HG03280 (cell line): ENCODE results near the gene EIPR1.

Source experiments
- ATAC-seq: cut with Tn5 transposase; IDR thresholded peaks from one replicate; pipeline ENCODE4 v1.9.1; 2021; ENCODE audit warnings: mild to moderate bottlenecking, moderate library complexity; ENCODE audit not compliant: unreplicated experiment

Gene EIPR1

GRCh38 chr2:3223080-3223923, 154.3 kb downstream of the EIPR1 start:
- peak; percentile 75 for ATAC-seq

DNA sequence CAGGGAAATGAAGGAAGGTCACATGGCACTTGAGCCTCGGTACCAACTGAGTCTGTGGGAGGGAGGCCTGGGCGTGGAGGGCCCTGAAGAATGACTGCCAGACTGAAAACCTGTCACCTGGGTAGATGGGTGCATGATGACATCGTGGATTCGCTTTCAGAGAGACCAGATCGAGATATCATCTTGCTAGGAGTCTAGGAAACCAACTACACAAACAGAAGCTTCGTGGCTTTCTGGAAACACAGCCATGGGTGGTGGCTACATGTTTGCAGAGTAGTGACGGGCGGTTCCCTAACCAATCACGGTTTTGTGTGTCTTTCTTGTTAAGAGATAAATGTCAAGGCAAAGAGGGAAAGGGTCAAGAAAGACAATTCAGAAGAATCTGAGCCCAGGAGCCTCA, 155.0 kb downstream of the EIPR1 start:
- ATAC-seq, result peak; percentile 78

DNA sequence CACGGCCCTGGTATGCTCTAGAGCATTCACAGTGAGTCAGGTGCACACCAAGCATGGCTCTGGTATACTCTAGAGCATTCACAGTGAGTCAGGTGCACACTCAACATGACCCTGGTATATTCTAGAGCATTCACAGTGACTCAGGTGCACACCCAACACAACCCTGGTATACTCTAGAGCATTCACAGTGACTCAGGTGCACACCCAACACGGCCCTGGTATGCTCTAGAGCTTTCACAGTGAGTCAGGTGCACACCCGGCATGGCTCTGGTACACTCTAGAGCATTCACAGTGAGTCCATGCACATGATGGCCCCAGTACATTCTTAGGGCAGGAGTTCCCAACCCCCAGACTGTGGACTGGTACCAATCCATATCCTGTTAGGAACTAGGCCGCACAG, 158.1 kb downstream of the EIPR1 start:
- no peak for ATAC-seq

DNA sequence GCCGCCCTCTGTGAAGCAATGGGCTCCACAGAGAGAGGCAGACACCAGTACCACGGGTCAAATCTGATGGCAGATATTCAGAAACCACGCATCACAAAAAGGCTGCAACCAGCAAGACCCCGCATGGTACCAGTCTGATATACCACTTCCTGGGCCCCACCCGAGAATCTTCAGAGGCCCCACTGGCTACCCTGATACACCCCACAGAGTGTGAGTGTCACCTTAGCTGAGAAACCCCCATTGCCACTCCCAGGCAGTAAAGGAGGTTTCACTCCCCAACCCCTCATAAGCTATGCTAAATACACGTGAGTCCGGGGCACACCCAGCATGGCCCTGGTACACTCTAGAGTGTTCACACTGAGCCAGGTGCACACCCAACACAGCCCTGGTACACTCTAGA, 160.0 kb downstream of the EIPR1 start:
- no peak for ATAC-seq

GRCh38 chr2:3216841-3217495, 160.7 kb downstream of the EIPR1 start:
- ATAC-seq, result no peak

GRCh38 chr2:3214806-3215404, 162.7 kb downstream of the EIPR1 start:
- no peak for ATAC-seq

DNA sequence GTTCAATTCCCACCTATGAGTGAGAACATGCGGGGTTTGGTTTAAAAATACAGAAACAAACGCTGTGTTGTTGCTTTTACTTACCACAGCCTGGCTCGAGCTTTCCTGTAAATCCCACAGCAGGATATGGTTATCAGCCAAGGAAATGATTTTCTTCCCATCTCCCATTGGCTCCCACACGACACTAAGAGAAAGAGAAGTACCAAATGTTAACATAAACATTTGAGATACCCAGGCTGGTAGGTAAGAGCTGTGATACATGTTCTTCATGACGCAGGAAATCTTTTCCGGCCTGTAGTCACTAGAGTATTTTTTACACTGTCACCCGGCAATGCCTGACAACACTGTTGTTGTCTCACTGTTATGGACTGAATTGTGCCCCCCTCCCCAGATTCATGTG, 163.6 kb downstream of the EIPR1 start:
- ATAC-seq, result no peak

GRCh38 chr2:3212984-3213383, 164.6 kb downstream of the EIPR1 start:
- ATAC-seq, result no peak

- ATAC-seq, result no peak
Measured at GRCh38 chr2:3212061-3212362, 165.6 kb downstream of the EIPR1 start.

- ATAC-seq, result no peak
Measured at GRCh38 chr2:3211256-3212060, 166.2 kb downstream of the EIPR1 start.

- no peak for ATAC-seq
Measured at GRCh38 chr2:3210257-3210656, 167.4 kb downstream of the EIPR1 start.

GRCh38 chr2:3209258-3209657, 168.4 kb downstream of the EIPR1 start:
- no peak for ATAC-seq

DNA sequence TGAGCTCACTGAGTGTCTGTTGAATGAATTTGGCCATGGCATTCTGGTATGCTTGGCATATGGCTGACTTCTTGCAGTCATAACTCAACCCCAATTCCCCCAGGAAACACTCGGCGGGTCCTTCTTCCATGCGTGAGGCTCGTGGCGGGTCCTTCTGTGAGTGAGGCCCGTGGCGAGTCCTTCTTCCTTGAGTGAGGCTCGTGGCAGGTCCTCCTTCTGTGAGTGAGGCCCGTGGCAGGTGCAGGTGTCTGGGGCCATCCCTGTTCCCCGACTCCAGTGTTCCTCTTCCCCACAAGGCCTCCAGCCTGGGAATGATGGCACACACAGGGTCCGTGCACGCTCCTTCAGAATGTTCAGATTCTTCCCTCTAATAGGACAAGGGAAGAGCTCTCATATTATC, 169.0 kb downstream of the EIPR1 start:
- ATAC-seq, result no peak

GRCh38 chr2:3208179-3208578, 169.4 kb downstream of the EIPR1 start:
- no peak for ATAC-seq

DNA sequence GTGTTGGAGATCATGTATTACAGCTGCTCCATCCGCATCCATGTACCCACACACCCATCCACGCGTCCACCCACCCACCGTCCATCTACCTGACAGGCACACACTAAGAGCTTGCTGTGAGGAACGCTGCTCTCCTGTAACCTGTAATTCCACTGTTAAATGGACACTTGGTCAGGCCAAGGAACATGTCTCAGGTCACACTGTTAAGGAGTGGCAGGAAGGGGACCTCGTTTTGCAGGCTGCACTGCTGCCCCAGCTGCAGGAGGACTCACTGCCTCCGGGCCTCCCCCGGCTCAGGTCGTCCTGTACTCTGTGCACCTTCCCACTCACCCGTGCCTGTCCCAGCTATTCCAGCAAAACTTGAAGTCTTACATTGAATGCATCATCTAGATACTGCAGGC, 170.5 kb downstream of the EIPR1 start:
- no peak for ATAC-seq

DNA sequence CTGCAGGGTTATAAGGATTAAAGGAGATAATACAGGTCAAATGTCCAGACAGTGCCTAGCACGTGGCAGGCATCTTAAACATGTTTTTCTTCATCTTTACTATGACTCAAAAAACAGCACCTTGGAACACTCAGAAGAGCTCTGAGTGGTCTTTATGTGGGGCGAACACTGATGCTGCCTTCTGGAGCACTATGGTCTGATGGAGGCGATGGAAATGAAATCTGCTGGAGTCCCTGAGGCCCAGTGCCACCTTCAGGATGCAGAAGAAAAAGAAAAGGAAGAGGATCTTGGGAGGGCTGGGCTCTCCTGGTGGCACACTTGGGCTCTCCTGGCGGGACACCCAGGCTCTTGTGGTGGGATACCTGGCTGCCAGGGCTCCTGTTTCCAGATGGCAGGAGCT, 171.8 kb downstream of the EIPR1 start:
- ATAC-seq, result no peak

GRCh38 chr2:3204031-3204821, 173.4 kb downstream of the EIPR1 start:
- ATAC-seq, result no peak

DNA sequence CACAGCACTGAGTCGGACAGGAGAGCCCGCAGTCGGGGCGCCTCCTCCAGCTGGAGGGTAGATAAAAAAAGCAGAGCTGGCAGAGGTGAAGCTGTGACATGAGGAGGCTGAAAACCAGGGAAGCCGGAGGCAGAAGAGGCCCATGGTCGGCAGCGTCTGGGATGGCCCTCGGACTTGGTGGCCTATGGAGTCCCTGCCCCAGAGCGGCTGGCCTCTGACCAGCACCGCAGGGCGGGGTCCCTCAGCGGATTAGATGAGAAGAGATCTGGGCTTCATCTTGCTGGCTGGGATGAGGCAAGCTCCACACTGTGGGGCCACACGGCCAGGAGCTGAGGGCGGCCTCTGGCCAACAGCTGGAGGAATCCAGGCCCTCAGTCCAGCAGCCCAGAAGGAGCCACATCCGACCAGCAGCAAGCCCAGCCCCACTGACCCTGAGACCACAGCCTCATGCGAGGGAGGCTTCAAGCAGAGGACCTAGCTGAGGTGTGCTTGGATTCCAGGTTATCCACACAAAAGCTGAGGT, 174.1 kb downstream of the EIPR1 start:
- no peak for ATAC-seq

DNA sequence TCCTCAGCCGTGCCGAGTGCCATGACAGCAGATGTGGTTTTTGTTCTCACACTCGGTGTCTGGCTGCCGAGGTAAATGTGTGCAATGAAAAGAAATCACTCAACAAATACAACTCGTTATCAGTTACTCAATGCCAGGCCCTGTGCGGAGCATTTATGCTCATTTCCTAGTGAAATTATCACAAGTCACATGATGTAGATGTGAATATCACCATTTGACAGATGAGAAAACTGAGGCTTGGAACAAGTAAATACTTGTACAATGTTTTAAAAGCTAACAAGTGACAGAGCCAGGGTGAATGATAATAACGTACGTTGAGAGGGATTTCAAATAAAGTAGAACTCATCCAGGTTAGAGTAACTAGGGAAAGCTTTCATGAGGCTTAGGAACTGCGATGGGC, 174.7 kb downstream of the EIPR1 start:
- ATAC-seq, result no peak

DNA sequence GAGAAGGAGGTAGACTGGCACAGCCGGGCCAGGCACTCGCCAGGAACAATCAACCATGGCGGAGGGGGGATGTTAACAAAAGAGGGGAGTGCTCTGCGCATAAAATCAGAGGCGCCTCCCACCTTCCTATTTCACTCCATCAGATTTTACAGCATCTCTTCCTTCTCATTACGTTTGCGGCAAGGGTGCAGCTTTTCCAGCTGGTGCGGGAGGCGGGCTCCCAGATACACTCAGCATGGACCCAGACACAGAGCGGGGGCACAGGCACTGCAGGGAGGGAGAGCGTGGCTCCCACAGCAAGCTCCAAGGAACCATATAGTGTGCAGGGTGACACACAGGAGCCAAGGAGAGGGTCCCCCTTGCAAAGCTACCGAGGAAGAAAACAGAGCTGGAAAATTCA, 176.3 kb downstream of the EIPR1 start:
- no peak for ATAC-seq
